GM18498 (cell line): ENCODE results near the gene CECR2.

ENCODE experiments used
- ATAC-seq: cut with Tn5 transposase; IDR thresholded peaks from one replicate; pipeline ENCODE4 v1.9.1; 2021; ENCODE audit warnings: mild to moderate bottlenecking, moderate library complexity; ENCODE audit not compliant: unreplicated experiment

CECR2 gene

GRCh38 chr22:17443405-17444203, 74.3 kb downstream of the CECR2 start:
- ATAC-seq, result no peak

GRCh38 chr22:17444204-17444504, 74.9 kb downstream of the CECR2 start:
- no peak for ATAC-seq

- no peak for ATAC-seq
These were observed 77.4 kb downstream of the CECR2 start for GRCh38 chr22:17446698-17447097.

GRCh38 chr22:17451316-17451715, 82.1 kb downstream of the CECR2 start:
- no peak for ATAC-seq

- ATAC-seq, result no peak
These were observed 91.6 kb downstream of the CECR2 start for GRCh38 chr22:17460895-17461294.

- ATAC-seq, result no peak
These were observed 101.7 kb downstream of the CECR2 start for GRCh38 chr22:17470880-17471500.

GRCh38 chr22:17471886-17472535, 102.8 kb downstream of the CECR2 start:
- ATAC-seq, result no peak

GRCh38 chr22:17472932-17473331, 103.7 kb downstream of the CECR2 start:
- no peak for ATAC-seq

- no peak for ATAC-seq
These were observed 106.3 kb downstream of the CECR2 start for GRCh38 chr22:17475318-17476230.

- ATAC-seq, result no peak
These were observed 107.6 kb downstream of the CECR2 start for GRCh38 chr22:17476838-17477237.

- ATAC-seq, result no peak
These were observed 108.2 kb downstream of the CECR2 start for GRCh38 chr22:17477391-17477833.

- ATAC-seq, result no peak
These were observed 109.9 kb downstream of the CECR2 start for GRCh38 chr22:17479135-17479534.

GRCh38 chr22:17481424-17481823, 112.2 kb downstream of the CECR2 start:
- ATAC-seq, result no peak

GRCh38 chr22:17483688-17484372, 114.6 kb downstream of the CECR2 start:
- no peak for ATAC-seq

- ATAC-seq, result no peak
These were observed 115.3 kb downstream of the CECR2 start for GRCh38 chr22:17484608-17485007.

- no peak for ATAC-seq
These were observed 117.1 kb downstream of the CECR2 start for GRCh38 chr22:17486313-17486712.

- ATAC-seq, result no peak
These were observed 117.5 kb downstream of the CECR2 start for GRCh38 chr22:17486719-17487118.

- ATAC-seq, result no peak
These were observed 119.8 kb downstream of the CECR2 start for GRCh38 chr22:17489101-17489500.

GRCh38 chr22:17491090-17491640, 121.9 kb downstream of the CECR2 start:
- no peak for ATAC-seq

GRCh38 chr22:17492247-17492646, 123.0 kb downstream of the CECR2 start:
- ATAC-seq, result no peak
